ENCODE results near the gene SDHB. TPM values are rescaled to one million over a fixed set of nuclear protein-coding genes. Genes with fewer than 3 reads are reported as not detected.

SDHB gene
- total and polyA plus RNA-seq, 10 of the 15 experiments (the other 5 are each of a cell fraction or from before 2014, with no cell fraction given): 101 to 319 (median 188) TPM

- H3K9me3 ChIP-seq (replicated peaks; ENCODE audit: control insufficient read depth, insufficient read depth, low read length): no peaks in the 10 kb centered on the region
- H3K27me3 ChIP-seq (replicated peaks in 1 of 2; ENCODE audit: control insufficient read depth in 2 of 2, insufficient read depth in 2 of 2, low read length in 1 of 2): no peaks in the 10 kb centered on the region
- ATAC-seq (peak; percentile 56; the same call in 2 of the 3 replicates), DNase-seq (ENCODE audit: low read depth, low spot score) (no peak), FAIRE-seq (no peak)
- H3K27ac ChIP-seq (ENCODE audit: control insufficient read depth, insufficient read depth): peak overlapping the region; percentile 18; the same call in 1 of the 2 replicates
- H4K20me1 ChIP-seq (ENCODE audit: control insufficient read depth, insufficient read depth): no peaks in the 10 kb centered on the region
- ChIA-PET RAD21 (ENCODE audit: unreplicated experiment) (no interaction called here), CTCF (interaction anchor here (1.6 kb wide), 1 partner anchor 29 kb away, joined by 6 read pairs; no protein-coding TSS in a partner anchor), POLR2A (interaction anchor here (0.9 kb wide), 1 partner anchor 9 kb away, joined by 3 read pairs; no protein-coding TSS in a partner anchor), SMC1A (ENCODE audit: uncharacterized antibody, unreplicated experiment) (interaction anchor here (0.5 to 1.4 kb wide), 4 partner anchors 9 to 1686 kb away, joined by 3 to 7 read pairs (median 4); no protein-coding TSS in a partner anchor)
- TF ChIP-seq RUNX3 (IDR thresholded peaks at IDR 0.05; ENCODE audit: low read length) (peak; percentile 44), POLR2AphosphoS2 (IDR thresholded peaks at IDR 0.05; ENCODE audit: low read depth, low read length) (no peak), POU2F2 (IDR thresholded peaks at IDR 0.05; ENCODE audit: borderline replicate concordance, low read depth, low read length) (0 out of 3 replicates have a peak, but pooled peaks have one; percentile 23)
- BruUV-seq (replicated peaks): no TSS peak
- peaks cover 37% of the 10 kb centered on the region for H3K4me1 ChIP-seq (ENCODE audit: control insufficient read depth, insufficient read depth, low read length)
- intact Hi-C loops (cut with micrococcal nuclease; ENCODE audit: unreplicated experiment): no loop called here
- peaks cover 19 to 27% of the 10 kb centered on the region in 2 experiments for H3K36me3 ChIP-seq (ENCODE audit: control insufficient read depth in 2 of 2, insufficient read depth in 2 of 2, low read length in 1 of 2)
- H3K4me3 ChIP-seq: no peak overlapping the region
- H2AFZ ChIP-seq (ENCODE audit: control insufficient read depth, low read depth, low read length): no peak overlapping the region
- no peak overlapping the region for H3K4me2 ChIP-seq (ENCODE audit: control insufficient read depth, insufficient read depth)
- WGBS (ENCODE audit: insufficient coverage, insufficient replicate concordance, low lambda C conversion rate, missing lambda C conversion rate): 25% methylated on average over 1 of the region's 1 CpG
- no peak overlapping the region for H3K9ac ChIP-seq (ENCODE audit: control insufficient read depth, insufficient read depth, low read length)
- in situ Hi-C loops (cut with MboI): no loop called here
- H3K79me2 ChIP-seq (ENCODE audit: control insufficient read depth, insufficient read depth, low read length): no peaks in the 10 kb centered on the region
Observed at GRCh38 chr1:17018849-17019248, 35.0 kb downstream of the SDHB start.

- intact Hi-C loops (cut with micrococcal nuclease; ENCODE audit: unreplicated experiment): no loop called here
- WGBS (ENCODE audit: insufficient coverage, insufficient replicate concordance, low lambda C conversion rate, missing lambda C conversion rate): 96% methylated on average over 6 of the region's 7 CpGs
- no peak overlapping the region for H3K4me3 ChIP-seq
- H3K79me2 ChIP-seq (ENCODE audit: control insufficient read depth, insufficient read depth, low read length): no peaks in the 10 kb centered on the region
- peaks cover 27% of the 10 kb centered on the region for H3K4me1 ChIP-seq (ENCODE audit: control insufficient read depth, insufficient read depth, low read length)
- POLR2A ChIA-PET: no interaction called here
- ATAC-seq (no peak), DNase-seq (ENCODE audit: low read depth, low spot score) (no peak), FAIRE-seq (no peak)
- CTCF ChIA-PET: interaction anchor here (0.5 to 0.6 kb wide), 2 partner anchors 12 to 29 kb away, joined by 3 to 4 read pairs; no protein-coding TSS in a partner anchor
- H3K9me3 ChIP-seq (replicated peaks; ENCODE audit: control insufficient read depth, insufficient read depth, low read length): no peaks in the 10 kb centered on the region
- BruUV-seq (replicated peaks): no TSS peak
- no peak overlapping the region for H3K4me2 ChIP-seq (ENCODE audit: control insufficient read depth, insufficient read depth)
- H2AFZ ChIP-seq (ENCODE audit: control insufficient read depth, low read depth, low read length): no peak overlapping the region
- no peaks in the 10 kb centered on the region for H4K20me1 ChIP-seq (ENCODE audit: control insufficient read depth, insufficient read depth)
- H3K27ac ChIP-seq (ENCODE audit: control insufficient read depth, insufficient read depth): no peak overlapping the region
- no peaks in the 10 kb centered on the region for H3K27me3 ChIP-seq (replicated peaks in 1 of 2; ENCODE audit: control insufficient read depth in 2 of 2, insufficient read depth in 2 of 2, low read length in 1 of 2)
- RAD21 ChIA-PET (ENCODE audit: unreplicated experiment): no interaction called here
- in situ Hi-C loops (cut with MboI): no loop called here
- H3K9ac ChIP-seq (ENCODE audit: control insufficient read depth, insufficient read depth, low read length): no peak overlapping the region
- peaks cover 14 to 20% of the 10 kb centered on the region in 2 experiments for H3K36me3 ChIP-seq (ENCODE audit: control insufficient read depth in 2 of 2, insufficient read depth in 2 of 2, low read length in 1 of 2)
- SMC1A ChIA-PET (ENCODE audit: uncharacterized antibody, unreplicated experiment): no interaction called here
- TF ChIP-seq RFX5 (IDR thresholded peaks at IDR 0.05; ENCODE audit: low read depth, low read length): no peak
- no peak for TF ChIP-seq MTA2 (IDR thresholded peaks at IDR 0.05; ENCODE audit: low read depth)
- no peak for TF ChIP-seq BCL11A (IDR thresholded peaks at IDR 0.05; ENCODE audit: low read depth, low read length)
- no peak for TF ChIP-seq ZBED1 (IDR thresholded peaks at IDR 0.05; ENCODE audit: borderline replicate concordance)
- TF ChIP-seq BCLAF1 (IDR thresholded peaks at IDR 0.05): no peak
- TF ChIP-seq MYC (IDR thresholded peaks at IDR 0.05; ENCODE audit: insufficient read depth, insufficient read length, insufficient replicate concordance, low read length, severe bottlenecking): no peak
- TF ChIP-seq PAX8 (IDR thresholded peaks at IDR 0.05): no peak
- no peak for TF ChIP-seq POLR2A (IDR thresholded peaks at IDR 0.05; ENCODE audit: low read depth, low read length)
- no peak for TF ChIP-seq CREB1 (IDR thresholded peaks at IDR 0.05; ENCODE audit: low read depth)
- no peak for TF ChIP-seq RELA (IDR thresholded peaks at IDR 0.05; ENCODE audit: borderline replicate concordance, partially characterized antibody)
- TF ChIP-seq MTA3 (IDR thresholded peaks at IDR 0.05; ENCODE audit: borderline replicate concordance, low read length): no peak
- TF ChIP-seq HDGF (IDR thresholded peaks at IDR 0.05): no peak
- TF ChIP-seq POLR2AphosphoS5 (IDR thresholded peaks at IDR 0.05; ENCODE audit: low read length): no peak
- no peak for TF ChIP-seq ATF3 (IDR thresholded peaks at IDR 0.05; ENCODE audit: borderline replicate concordance, extremely low read depth, low read depth, low read length)
Observed at GRCh38 chr1:17017435-17017834, 36.4 kb downstream of the SDHB start.

All from GM12878 (cell line).